ENCODE measurements around the gene C20orf141. TPM values are rescaled to one million over a fixed set of nuclear protein-coding genes. Genes with fewer than 3 reads are reported as not detected.

Gene C20orf141
- total and polyA plus RNA-seq, 3 experiments from 2014 or later, result not detected

Other genes with a start within 250 kb of the C20orf141 start
- gene NOP56, start 162.4 kb upstream of the C20orf141 start, total RNA-seq, result 100 to 1,000 TPM; 888 to 920 TPM
- gene NOP56, start 162.4 kb upstream of the C20orf141 start, polyA plus RNA-seq, result 106 TPM
- gene IDH3B, start 150.8 kb upstream of the C20orf141 start, total RNA-seq, result 100 to 1,000 TPM; 138 to 145 TPM
- gene IDH3B, start 150.8 kb upstream of the C20orf141 start, polyA plus RNA-seq, result 107 TPM
- under 1 TPM; 0.66 to 0.92 TPM for gene EBF4, start 122.2 kb upstream of the C20orf141 start, total RNA-seq
- gene EBF4, start 122.2 kb upstream of the C20orf141 start, polyA plus RNA-seq, result 2.0 TPM
- under 1 TPM; 0.46 to 0.71 TPM for gene CPXM1, start 14.4 kb upstream of the C20orf141 start, total RNA-seq
- not detected for gene CPXM1, start 14.4 kb upstream of the C20orf141 start, polyA plus RNA-seq
- not detected for gene TMEM239, start 1.4 kb downstream of the C20orf141 start, total RNA-seq
- gene TMEM239, start 1.4 kb downstream of the C20orf141 start, polyA plus RNA-seq, result not detected
- gene PCED1A, start 25.7 kb downstream of the C20orf141 start, total RNA-seq, result 10 to 100 TPM; 30.8 to 34.0 TPM
- gene PCED1A, start 25.7 kb downstream of the C20orf141 start, polyA plus RNA-seq, result 20.2 TPM
- gene VPS16, start 25.8 kb downstream of the C20orf141 start, total RNA-seq, result 10 to 100 TPM; 47.8 to 49.1 TPM
- gene VPS16, start 25.8 kb downstream of the C20orf141 start, polyA plus RNA-seq, result 40.1 TPM
- gene PTPRA, start 58.5 kb downstream of the C20orf141 start, total RNA-seq, result 10 to 100 TPM; 51.6 to 57.8 TPM
- gene PTPRA, start 58.5 kb downstream of the C20orf141 start, polyA plus RNA-seq, result 56.9 TPM
- under 1 TPM; 0.42 to 0.90 TPM for gene GNRH2, start 228.6 kb downstream of the C20orf141 start, total RNA-seq
- not detected for gene GNRH2, start 228.6 kb downstream of the C20orf141 start, polyA plus RNA-seq
- gene MRPS26, start 231.1 kb downstream of the C20orf141 start, total RNA-seq, result 10 to 100 TPM; 89.8 to 90.8 TPM
- gene MRPS26, start 231.1 kb downstream of the C20orf141 start, polyA plus RNA-seq, result 61.9 TPM